Lung (tissue), 12 donors: ENCODE measurements around the gene NRG3. TPM values are rescaled to one million over a fixed set of nuclear protein-coding genes. Genes with fewer than 3 reads are reported as not detected.

Experiments used
- ATAC-seq: fragments of 200-7000 bp; cut with Tn5 transposase; one replicate; pipeline ENCODE4 v1.9.1; 2020; ENCODE audit warnings: moderate number of reproducible peaks; ENCODE audit not compliant: insufficient read depth, low FRiP score
- DNase-seq, 3 donors: peaks; one replicate each; pipeline ENCODE4 v3.0.0-alpha.2; 2013 to 2017
- H3K27ac ChIP-seq, 2 donors: one replicate each; pipeline ENCODE4 v1.5.1; 2013; ENCODE audit warnings: mild to moderate bottlenecking in 2 of 2, moderate library complexity in 2 of 2, control low read depth in 1 of 2, inconsistent platforms in 1 of 2, low read depth in 1 of 2, low read length in 1 of 2
- H3K27me3 ChIP-seq, 3 donors: one replicate each; pipeline ENCODE4 v1.5.1; 2013; ENCODE audit warnings: low read length in 2 of 3; ENCODE audit not compliant: control insufficient read depth in 3 of 3, insufficient read depth in 3 of 3
- H3K36me3 ChIP-seq, 4 donors: one replicate each; pipeline ENCODE4 v1.5.1; 2013; ENCODE audit warnings: low read length in 4 of 4, mild to moderate bottlenecking in 1 of 4, moderate library complexity in 1 of 4; ENCODE audit not compliant: control insufficient read depth in 4 of 4, insufficient read depth in 4 of 4
- H3K4me1 ChIP-seq, 5 donors: one replicate each; pipeline ENCODE4 v1.5.1; 2013; ENCODE audit warnings: low read length in 5 of 5, mild to moderate bottlenecking in 2 of 5, moderate library complexity in 1 of 5; ENCODE audit not compliant: control insufficient read depth in 5 of 5, insufficient read depth in 5 of 5
- H3K4me3 ChIP-seq: one replicate; pipeline ENCODE4 v1.5.1; 2013; ENCODE audit warnings: mild to moderate bottlenecking, control low read depth, moderate library complexity
- H3K9ac ChIP-seq, 2 donors: one replicate each; pipeline ENCODE4 v1.5.1; 2013; ENCODE audit warnings: low read length in 2 of 2, control low read depth in 1 of 2; ENCODE audit not compliant: insufficient read depth in 1 of 2
- H3K9me3 ChIP-seq, 4 donors: one replicate each; pipeline ENCODE4 v1.5.1; 2013; ENCODE audit warnings: low read length in 3 of 4, mild to moderate bottlenecking in 1 of 4, moderate library complexity in 1 of 4; ENCODE audit not compliant: control insufficient read depth in 4 of 4, insufficient read depth in 3 of 4
- CTCF ChIP-seq: IDR thresholded peaks from 2 replicates; pipeline ENCODE4 v1.5.1; 2012; ENCODE audit warnings: mild to moderate bottlenecking; ENCODE audit errors: control extremely low read depth, extremely low read depth
- WGBS, 2 donors: extraction: QIAGEN DNeasy Blood & Tissue Kit; methylation state at CpG; one replicate each; pipeline ENCODE4 v1.1.7; 2013; 5-methylcytosine and 5-hydroxymethylcytosine counted together
- polyA plus RNA-seq, 2 donors: library from polyadenylated mRNA; stranded (reverse); fragments of 200-250 nt; gene quantifications; one replicate each; pipeline ENCODE4 v1.2.1, GENCODE V29; 2013
- total RNA-seq, 2 donors: library from RNA; depleted of rRNA in 1 of 2; stranded (reverse); fragments of >200 nt in 1 of 2; gene quantifications; one replicate each; pipeline ENCODE4 v1.2.1, GENCODE V29; 2014 to 2021
- donor health status: control.
- donor health status: control.
- donor health status: Bipolar disorder and iron deficiency.
- donor health status: healthy.
- donor health status: DM: yes; HTN: yes; CAD: no.

NRG3 gene
- total and polyA plus RNA-seq, 4 donors: 0.49 to 2.0 (median 0.84) TPM

- Histone ChIP-seq H3K27me3 (no peaks in the 10 kb centered on the region), H3K4me3 (no peak overlapping the region), H3K4me1 (no peaks in the 10 kb centered on the region), H3K36me3 (no peaks in the 10 kb centered on the region), H3K27ac (no peak overlapping the region), H3K9me3 (no peaks in the 10 kb centered on the region), H3K9ac (no peak overlapping the region)
- no peak for DNase-seq
- WGBS, 2 donors: 84 to 93% methylated on average over 1 of the region's 1 CpG
- no peak for ATAC-seq
- no peak for TF ChIP-seq CTCF
Observed at GRCh38 chr10:82826132-82826531, 951.1 kb downstream of the NRG3 start.

GRCh38 chr10:82827901-82828300 is 952.9 kb downstream of the NRG3 start:
- H3K36me3 ChIP-seq: no peaks in the 10 kb centered on the region
- 87% methylated on average over 4 of the region's 4 CpGs for WGBS, 2 donors
- no peak for ATAC-seq

GRCh38 chr10:82847242-82847641 is 972.2 kb downstream of the NRG3 start:
- H3K4me3 ChIP-seq: no peak overlapping the region
- no peak for TF ChIP-seq CTCF
- no peaks in the 10 kb centered on the region for H3K36me3 ChIP-seq
- no peaks in the 10 kb centered on the region for H3K27me3 ChIP-seq
- no peak overlapping the region for H3K27ac ChIP-seq
- no peak for DNase-seq
- H3K9ac ChIP-seq: no peak overlapping the region
- peaks cover 0 to 2% (median 0%) of the 10 kb centered on the region in 4 donors for H3K9me3 ChIP-seq
- ATAC-seq: no peak
- no peaks in the 10 kb centered on the region for H3K4me1 ChIP-seq
- WGBS, 2 donors: 89 to 94% methylated on average over 3 of the region's 3 CpGs

More at GRCh38 chr10:82827901-82828300, 952.9 kb downstream of the NRG3 start:
- TF ChIP-seq CTCF: no peak
- H3K9ac ChIP-seq: no peak overlapping the region
- no peak overlapping the region for H3K27ac ChIP-seq
- no peak for DNase-seq
- no peaks in the 10 kb centered on the region for H3K27me3 ChIP-seq
- no peak overlapping the region for H3K4me3 ChIP-seq
- no peaks in the 10 kb centered on the region for H3K4me1 ChIP-seq
- H3K9me3 ChIP-seq: no peaks in the 10 kb centered on the region

GRCh38 chr10:82850191-82850590 is 975.2 kb downstream of the NRG3 start:
- Histone ChIP-seq H3K9ac (no peak overlapping the region), H3K9me3 (peaks cover 0 to 2% (median 0%) of the 10 kb centered on the region in 4 donors), H3K36me3 (no peaks in the 10 kb centered on the region), H3K27ac (no peak overlapping the region), H3K4me3 (no peak overlapping the region), H3K4me1 (no peaks in the 10 kb centered on the region), H3K27me3 (no peaks in the 10 kb centered on the region)
- DNase-seq: no peak
- WGBS, 2 donors: 80 to 83% methylated on average over 4 of the region's 4 CpGs
- ATAC-seq: no peak
- TF ChIP-seq CTCF: no peak
